ENCODE measurements around the gene ITIH4.
A peak's percentile ranks its signal among the peaks of the same experiment; 100 is the strongest.
"Not testable (repeated sequence)": the region's sequence is repeated elsewhere in the genome, so short reads cannot be mapped to it uniquely, and the experiment has no call there.

ITIH4 gene

GRCh38 chr3:52779837-52780585 lies 50.5 kb downstream of the ITIH4 start:
- DNase-seq = no peak

- DNase-seq = peak; percentile 90 to 93 (median 92)
These were observed 51.2 kb downstream of the ITIH4 start for GRCh38 chr3:52779011-52779836.

- peak; percentile 62 to 71 (median 63) for DNase-seq
These were observed 52.3 kb downstream of the ITIH4 start for GRCh38 chr3:52777959-52778805.

- no peak for DNase-seq
These were observed 53.1 kb downstream of the ITIH4 start, which contains the start of gene ITIH1 for GRCh38 chr3:52777127-52777958. Gene ITIH1 (plus strand): TSS chr3:52777599. CDS start chr3:52777616, 17 bp downstream.

GRCh38 chr3:52776486-52776885 lies 54.0 kb downstream of the ITIH4 start:
- DNase-seq = not testable (repeated sequence)

GRCh38 chr3:52775877-52776276 lies 54.6 kb downstream of the ITIH4 start:
- DNase-seq = no peak

GRCh38 chr3:52774901-52775864 lies 55.3 kb downstream of the ITIH4 start:
- DNase-seq = peak in 2 of 3 donors; percentile 32 to 36

- no peak for DNase-seq
These were observed 56.3 kb downstream of the ITIH4 start for GRCh38 chr3:52774066-52774713.

GRCh38 chr3:52773361-52774065 lies 57.0 kb downstream of the ITIH4 start:
- DNase-seq = no peak

GRCh38 chr3:52771702-52772101 lies 58.8 kb downstream of the ITIH4 start:
- no peak for DNase-seq

- no peak for DNase-seq
These were observed 59.2 kb downstream of the ITIH4 start for GRCh38 chr3:52771334-52771681.

GRCh38 chr3:52770496-52771333 lies 59.8 kb downstream of the ITIH4 start, which contains the start of gene NEK4:
Gene NEK4 (minus strand): TSS chr3:52770940. CDS start chr3:52770746, 194 bp downstream.
- DNase-seq = peak; percentile 97

GRCh38 chr3:52769786-52770455 lies 60.6 kb downstream of the ITIH4 start:
- DNase-seq = no peak

- peak; percentile 28 to 80 (median 75) for DNase-seq
These were observed 67.0 kb downstream of the ITIH4 start for GRCh38 chr3:52763466-52763865.

Data from suppressor macrophage treated with lipopolysaccharide for 1 hour (primary cell).